HepG2 (cell line): Measurements from ENCODE around the gene NAA38. TPM values are rescaled to one million over a fixed set of nuclear protein-coding genes. Genes with fewer than 3 reads are reported as not detected.
A peak's percentile ranks its signal among the peaks of the same experiment; 100 is the strongest.

Experiments
- ATF2 ChIP-seq: sonication (generic); formaldehyde crosslinking; IDR thresholded peaks from 2 replicates; pipeline ENCODE4 v1.4.0; 2020; ENCODE audit warnings: missing genetic modification reagents
- ISX ChIP-seq: sonication (generic); formaldehyde crosslinking; conservative IDR thresholded peaks from 2 replicates; pipeline ENCODE4 v1.5.0; 2020; ENCODE audit warnings: missing genetic modification reagents
- KLF12 ChIP-seq: sonication (generic); formaldehyde crosslinking; IDR thresholded peaks from 2 replicates; pipeline ENCODE4 v1.4.0; 2020; ENCODE audit warnings: missing genetic modification reagents, borderline replicate concordance
- ZBTB40 ChIP-seq, 2 experiments: fragments of 450-650 bp in 1 of 2; sonication (generic) in 1 of 2; formaldehyde crosslinking in 1 of 2; IDR thresholded peaks; 2 replicates each; pipeline versions ENCODE4 v1.6.1 to v1.8.0; 2016 to 2022; ENCODE audit warnings: antibody characterized with exemption in 1 of 2, mild to moderate bottlenecking in 1 of 2, missing genetic modification reagents in 1 of 2
- ZBTB46 ChIP-seq: sonication (generic); formaldehyde crosslinking; IDR thresholded peaks from 2 replicates; pipeline ENCODE4 v1.4.0; 2020; ENCODE audit warnings: mild to moderate bottlenecking, missing genetic modification reagents, borderline replicate concordance
- ZFX ChIP-seq: sonication (generic); formaldehyde crosslinking; IDR thresholded peaks from 2 replicates; pipeline ENCODE4 v1.4.0; 2020; ENCODE audit warnings: mild to moderate bottlenecking, low read depth, missing genetic modification reagents, moderate library complexity
- ZNF609 ChIP-seq: sonication (generic); formaldehyde crosslinking; IDR thresholded peaks from 2 replicates; pipeline ENCODE4 v1.4.0; 2020; ENCODE audit warnings: mild to moderate bottlenecking, missing genetic modification reagents, borderline replicate concordance
- ZNF839 ChIP-seq: sonication (generic); formaldehyde crosslinking; IDR thresholded peaks from 2 replicates; pipeline ENCODE4 v1.4.0; 2020; ENCODE audit warnings: missing genetic modification reagents, mild to moderate bottlenecking, borderline replicate concordance
- polyA plus RNA-seq, 8 experiments: library from polyadenylated mRNA; depleted of rRNA in 3 of 8; stranded (reverse) in 7 of 8; unstranded in 1 of 8; fragments of >200 nt; fragmentation: Illumina TruSeq in 4 of 8; extraction: Trizol in 4 of 8; gene quantifications; 2 replicates each; pipeline versions ENCODE4 v1.2.1 to v1.2.3, GENCODE V29; 2011 to 2016; ENCODE audit warnings: low read depth in 4 of 8, missing spikeins in 1 of 8, mixed read lengths in 1 of 8; ENCODE audit not compliant: insufficient read depth in 1 of 8
- total RNA-seq, 5 experiments: library from RNA; depleted of rRNA; stranded (reverse); fragments of >200 nt; fragmentation: Illumina TruSeq; extraction: Trizol; gene quantifications; 2 replicates each; pipeline ENCODE4 v1.2.3, GENCODE V29; 2016; ENCODE audit warnings: low read depth in 1 of 5

NAA38 gene
- total and polyA plus RNA-seq, 2 of the 13 experiments (the other 11 are each of a cell fraction or from before 2014, with no cell fraction given) = 46.9 to 91.6 TPM

DNA sequence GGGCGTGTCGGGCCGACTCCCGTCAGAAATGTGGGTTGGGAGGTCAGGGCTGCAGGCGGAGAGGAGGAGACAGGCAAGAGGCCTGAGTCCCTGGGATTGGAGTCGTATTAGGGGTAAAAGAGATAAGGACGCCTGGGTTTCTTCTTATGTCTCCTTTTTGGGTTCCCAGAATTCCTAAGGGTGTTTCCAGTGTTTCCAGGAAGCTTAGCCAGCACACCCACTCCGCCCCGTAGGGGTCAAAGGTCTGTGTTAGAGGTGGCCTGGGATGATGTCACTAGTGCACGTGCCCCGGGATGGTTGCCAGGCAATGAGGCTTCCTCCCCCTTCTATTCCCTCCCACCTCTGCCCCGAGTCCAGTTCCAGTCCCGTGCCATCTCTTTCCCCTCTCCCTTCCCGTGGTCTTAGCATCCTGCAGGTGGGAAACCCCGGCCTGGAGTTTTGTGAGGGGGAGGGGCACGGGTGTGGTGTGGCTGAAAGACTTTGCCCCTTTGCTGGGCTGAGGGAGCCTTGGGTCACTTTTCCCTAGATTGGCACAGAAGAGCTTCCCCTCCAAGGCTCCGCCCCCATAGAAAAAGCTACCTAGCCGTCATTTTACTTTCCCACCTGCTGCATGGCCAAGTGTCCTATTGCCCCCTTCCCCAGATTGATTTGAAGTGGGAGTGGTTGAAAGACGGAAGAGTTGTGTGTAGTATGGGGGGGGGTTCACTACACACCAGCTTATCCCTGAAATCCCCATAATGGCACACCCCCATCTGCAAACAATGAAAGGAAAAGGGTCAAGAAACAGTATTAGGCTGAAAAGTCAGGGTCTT, 20.6 kb downstream of the NAA38 start (continued):
- no peak for TF ChIP-seq ZBTB46 (CRISPR knock-in tag)
- peak; percentile 99 for TF ChIP-seq ATF2
- TF ChIP-seq ZFX (CRISPR knock-in tag) = peak; percentile 63
- no peak for TF ChIP-seq ZBTB40 (IDR thresholded peaks at IDR 0.05)
- TF ChIP-seq ZBTB40 (CRISPR knock-in tag; IDR thresholded peaks at IDR 0.05) = peak; percentile 35; the same call in 1 of the 2 replicates
- TF ChIP-seq KLF12 (CRISPR knock-in tag) = peak; percentile 76; the same call in 1 of the 2 replicates
- peak; percentile 91 for TF ChIP-seq ZNF609 (CRISPR knock-in tag)
- TF ChIP-seq ISX = no peak
- 0 out of 2 replicates have a peak, but pooled peaks have one; percentile 69 for TF ChIP-seq ZNF839
